ENCODE data around the gene MAN1C1. TPM values are rescaled to one million over a fixed set of nuclear protein-coding genes. Genes with fewer than 3 reads are reported as not detected.

MAN1C1 gene
- total RNA-seq, 1 experiment from 2014 or later = 9.3 TPM

DNA sequence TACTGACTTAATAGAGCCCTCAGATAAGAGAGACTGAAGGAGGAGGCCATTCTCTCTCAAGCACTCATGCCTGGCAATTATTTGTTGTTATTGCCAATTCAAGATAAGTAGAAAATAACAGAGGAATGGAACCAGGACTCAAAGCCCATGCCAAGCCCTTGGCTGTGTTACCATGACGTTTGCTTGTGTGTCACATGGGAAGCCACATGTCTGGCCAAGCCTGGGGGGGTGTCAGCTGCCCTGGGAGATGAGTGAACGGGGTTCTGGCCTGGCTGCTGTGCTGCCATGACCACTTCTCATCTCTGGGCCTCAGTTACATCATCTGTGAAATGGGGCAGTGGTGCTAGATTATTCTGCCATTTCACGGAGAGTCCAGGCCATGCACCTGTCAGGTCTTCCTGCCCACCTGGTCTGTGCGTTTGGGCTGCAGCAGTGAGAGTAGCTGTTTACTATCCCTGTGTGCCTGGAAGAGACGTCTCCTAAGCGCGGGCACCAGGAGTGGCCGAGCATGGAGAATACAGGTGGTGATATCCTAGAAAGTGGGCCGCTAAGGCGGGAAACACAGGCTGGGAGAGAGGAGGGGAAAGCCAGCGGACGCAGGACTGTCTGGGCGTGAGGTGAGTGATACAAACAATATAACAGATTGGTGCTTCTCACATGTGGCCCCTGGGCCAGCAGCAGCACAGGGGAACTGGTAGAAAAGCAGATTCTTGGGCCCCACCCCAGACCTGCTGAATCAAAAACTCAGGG lies 67.8 kb downstream of the MAN1C1 start:
- no peaks in the 10 kb centered on the region for H3K27me3 ChIP-seq (ENCODE audit: insufficient read depth, low read length)
- H3K27ac Mint-ChIP-seq = no peak overlapping the region; a peak in 1 of 7 replicates
- H3K9ac ChIP-seq (ENCODE audit: extremely low read depth, insufficient read length, low read length) = no peak overlapping the region
- no peak overlapping the region for H3T11ph ChIP-seq (ENCODE audit: low read length)
- no peak overlapping the region for H2BK20ac ChIP-seq (ENCODE audit: low read depth, low read length, poor library complexity, severe bottlenecking)
- no peaks in the 10 kb centered on the region for H3K27me3 Mint-ChIP-seq (ENCODE audit: low read depth)
- DNase-seq = no peak
- H3K36me3 Mint-ChIP-seq (ENCODE audit: insufficient read depth in 1 of 3, low read depth in 3 of 3) = no peaks in the 10 kb centered on the region
- H2BK15ac ChIP-seq (ENCODE audit: low read depth, low read length) = no peak overlapping the region
- no peak overlapping the region for H4K8ac ChIP-seq (replicated peaks; ENCODE audit: insufficient read length, low read depth, low read length)
- H4K91ac ChIP-seq (ENCODE audit: insufficient read length, low read depth, low read length) = no peak overlapping the region
- no peak overlapping the region for H2AK5ac ChIP-seq (ENCODE audit: insufficient read length, low read length)
- H3K27ac ChIP-seq (ENCODE audit: insufficient read length, low read depth, low read length) = no peak overlapping the region
- no peaks in the 10 kb centered on the region for H3K23me2 ChIP-seq (ENCODE audit: insufficient read length, low read depth, low read length, poor library complexity, severe bottlenecking)
- no peak overlapping the region for H3K14ac ChIP-seq (ENCODE audit: insufficient read depth, low read length)
- no CpG with 5 or more reads among the region's 13 CpGs for WGBS (ENCODE audit: extremely low coverage, insufficient read length, low lambda C conversion rate)
- no peaks in the 10 kb centered on the region for H3K4me1 Mint-ChIP-seq
- no peak overlapping the region for H3K23ac ChIP-seq (ENCODE audit: insufficient read length, low read depth, low read length)
- no peak overlapping the region for H4K5ac ChIP-seq (ENCODE audit: insufficient read length, low read depth, low read length)
- no peaks in the 10 kb centered on the region for H3K4me1 ChIP-seq (ENCODE audit: insufficient read depth, low read length)
- no peak overlapping the region for H3K4me3 Mint-ChIP-seq
- no peak for TF ChIP-seq CTCF (conservative IDR thresholded peaks at IDR 0.05)
- no peak overlapping the region for H2BK12ac ChIP-seq (ENCODE audit: insufficient read length, low read depth, low read length)
- H3K9me3 ChIP-seq (ENCODE audit: control insufficient read depth, low read depth, low read length) = no peaks in the 10 kb centered on the region
- H3K9me3 Mint-ChIP-seq = no peaks in the 10 kb centered on the region
- H3K4me2 ChIP-seq (ENCODE audit: insufficient read depth, insufficient read length, low read length) = no peak overlapping the region
- no peak overlapping the region for H3K18ac ChIP-seq (ENCODE audit: insufficient read length, low read depth, low read length)
- H3K79me2 ChIP-seq (ENCODE audit: insufficient read depth, low read length) = no peaks in the 10 kb centered on the region
- H3K4ac ChIP-seq (ENCODE audit: low read depth, low read length) = no peak overlapping the region
- no peak overlapping the region for H3K56ac ChIP-seq (ENCODE audit: insufficient read length, low read depth, low read length)
- H2AFZ ChIP-seq (ENCODE audit: low read length) = no peak overlapping the region
- H4K20me1 ChIP-seq (ENCODE audit: control insufficient read depth, insufficient read depth, insufficient read length) = no peaks in the 10 kb centered on the region
- no peak overlapping the region for H2BK120ac ChIP-seq (ENCODE audit: low read depth, low read length, poor library complexity, severe bottlenecking)
- H3K79me1 ChIP-seq (ENCODE audit: insufficient read depth, low read depth, low read length, poor library complexity, severe bottlenecking) = no peaks in the 10 kb centered on the region
- H2BK5ac ChIP-seq (ENCODE audit: insufficient read length, low read length) = no peak overlapping the region
